Activated naive CD4-positive, alpha-beta T cell (primary cell): ENCODE measurements around the gene MVB12B.

Source experiments
- DNase-seq, 4 experiments: peaks; one replicate each; lab custom pipeline; 2025; lab: John Stamatoyannopoulos, UW

Gene MVB12B

DNA sequence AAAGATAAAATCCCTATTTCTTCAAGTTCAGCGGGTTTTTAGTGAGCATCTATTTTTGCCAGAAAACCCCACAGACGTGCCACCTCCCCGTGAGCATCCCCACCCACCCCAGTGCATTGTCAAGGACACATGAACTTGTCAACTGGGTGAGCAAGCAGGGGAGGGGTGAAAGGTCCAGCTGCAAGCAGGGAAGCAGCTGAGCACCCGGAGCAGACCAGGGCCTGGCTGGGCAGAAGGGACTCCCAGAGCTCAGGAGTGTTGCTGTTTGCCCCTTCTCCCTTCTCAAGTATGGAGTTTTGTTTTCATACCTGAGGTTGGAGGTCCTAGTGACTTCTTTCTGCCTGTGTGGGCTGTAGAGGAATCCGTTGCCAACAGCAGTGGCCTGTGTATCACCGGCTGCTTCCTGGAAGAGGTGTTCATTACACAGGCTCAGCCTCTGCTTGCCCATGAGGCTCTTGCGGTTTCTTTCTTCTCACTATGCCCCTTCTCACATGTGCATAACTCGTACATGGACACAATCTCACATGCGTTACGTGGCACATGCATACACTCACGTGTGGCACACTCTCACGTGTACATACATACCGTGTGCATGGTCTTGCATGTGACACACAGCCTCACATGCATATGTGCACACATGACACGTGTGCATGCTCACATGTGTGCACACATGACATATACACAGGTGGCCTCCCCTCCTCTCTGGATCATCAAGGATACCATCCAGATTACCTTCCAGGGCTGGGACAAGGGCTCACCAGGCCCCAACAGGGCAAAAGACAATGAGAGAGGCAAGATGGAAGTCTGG lies 126.7 kb downstream of the MVB12B start:
- no peak for DNase-seq

- no peak for DNase-seq
Observed at GRCh38 chr9:126454215-126454614, 127.6 kb downstream of the MVB12B start.

DNA sequence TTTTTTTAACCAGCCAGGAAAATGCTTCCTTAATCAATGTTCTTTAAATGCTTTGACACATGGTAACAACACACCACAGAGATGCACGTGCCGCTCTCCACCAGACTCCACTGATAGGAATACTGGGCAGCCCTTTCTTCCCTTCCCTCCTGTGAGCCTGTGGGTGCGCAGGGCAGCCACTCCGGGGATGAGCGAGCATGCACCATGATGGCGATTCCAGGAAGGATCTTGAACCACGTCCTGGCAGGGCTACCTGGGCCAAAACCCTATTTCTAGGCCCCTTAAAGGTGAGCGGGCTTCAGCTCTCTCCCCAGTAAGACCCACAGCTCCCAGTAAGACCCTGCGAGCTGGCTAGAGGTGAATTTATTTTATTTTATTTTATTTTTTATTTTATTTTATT lies 128.2 kb downstream of the MVB12B start:
- no peak for DNase-seq

- no peak for DNase-seq
Observed at GRCh38 chr9:126456441-126457174, 130.0 kb downstream of the MVB12B start.

DNA sequence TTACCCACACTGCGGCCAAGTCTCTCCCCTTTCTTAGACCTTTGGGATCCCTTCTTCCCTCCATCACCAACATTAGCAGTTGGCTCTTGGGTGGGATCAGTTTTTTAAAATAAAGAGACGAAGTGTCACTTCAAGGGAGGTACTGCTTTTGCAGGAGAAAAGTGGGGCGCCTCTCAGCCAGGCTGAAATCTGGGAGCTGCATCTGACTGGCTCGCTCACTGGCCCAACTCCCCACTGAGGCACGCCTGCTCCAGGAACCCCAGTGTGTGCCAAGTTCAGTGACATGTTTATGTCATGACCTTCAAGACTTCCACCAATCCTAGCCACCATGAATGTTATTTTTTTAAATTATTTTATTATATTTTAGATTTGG lies 130.5 kb downstream of the MVB12B start:
- no peak for DNase-seq

DNA sequence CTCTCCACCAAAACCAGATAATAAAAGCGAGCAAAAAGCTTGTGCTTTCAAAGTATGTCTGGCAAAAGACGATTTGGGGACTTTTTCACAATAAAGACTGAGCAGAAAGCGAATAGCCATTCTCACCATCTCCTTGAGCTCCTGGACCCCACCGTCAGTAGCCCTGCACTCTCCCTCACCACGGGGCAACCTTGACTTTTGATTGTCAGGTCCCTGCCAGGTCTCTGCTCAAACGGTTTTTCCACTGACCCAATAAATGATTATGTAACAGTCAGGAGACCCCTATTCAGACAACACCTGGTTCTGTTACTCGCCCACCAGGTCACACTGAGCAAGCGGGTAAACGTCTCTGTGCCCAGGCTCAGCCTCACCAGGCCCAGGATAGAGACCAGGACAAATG lies 131.3 kb downstream of the MVB12B start:
- no peak for DNase-seq

GRCh38 chr9:126459126-126459525 lies 132.5 kb downstream of the MVB12B start:
- DNase-seq: no peak

GRCh38 chr9:126459546-126459945 lies 132.9 kb downstream of the MVB12B start:
- no peak for DNase-seq

DNA sequence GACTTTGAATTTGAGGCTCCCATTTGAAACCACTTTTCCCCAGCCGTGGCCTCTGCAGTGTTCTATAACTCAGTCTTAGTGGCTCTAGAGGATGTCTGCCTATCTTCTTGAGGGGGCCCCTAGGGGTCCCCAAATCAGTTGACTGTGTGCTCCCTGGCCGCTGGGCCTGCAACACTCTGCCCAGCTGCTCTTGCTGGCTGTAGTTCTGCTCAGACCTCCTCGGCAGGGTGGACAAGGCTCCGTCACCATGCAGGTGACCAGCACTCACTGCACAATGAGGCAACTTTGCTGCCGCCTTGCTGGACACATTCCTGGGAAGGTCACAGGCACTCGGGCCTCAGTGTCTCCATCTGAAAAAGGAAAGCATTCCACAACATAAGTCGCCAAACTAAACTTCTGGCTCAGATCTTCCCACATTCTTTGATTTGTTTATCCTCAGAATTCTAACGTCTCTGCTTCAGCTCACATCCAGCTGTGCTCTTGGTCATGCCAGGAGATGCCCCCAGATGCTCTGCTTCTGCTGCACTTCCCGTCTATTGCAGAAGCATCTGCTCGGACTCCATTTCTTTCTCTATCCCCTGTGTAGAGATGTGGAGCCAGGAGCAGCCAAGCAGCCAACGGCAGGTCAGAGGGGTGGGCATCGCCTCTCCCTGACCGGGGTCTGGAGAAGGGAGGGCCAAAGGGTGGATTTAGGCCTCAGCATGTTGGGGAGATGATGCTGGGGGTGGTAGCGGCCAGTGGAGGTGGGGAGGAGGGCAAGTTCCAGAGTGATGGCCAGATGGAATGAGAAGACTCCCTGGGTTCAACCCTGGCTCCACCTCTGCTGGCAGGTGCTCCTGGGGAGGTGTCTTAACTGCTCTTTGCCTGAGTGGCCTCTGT lies 133.6 kb downstream of the MVB12B start:
- no peak for DNase-seq

GRCh38 chr9:126461029-126461428 lies 134.4 kb downstream of the MVB12B start:
- DNase-seq: no peak

GRCh38 chr9:126461608-126462007 lies 135.0 kb downstream of the MVB12B start:
- no peak for DNase-seq

DNA sequence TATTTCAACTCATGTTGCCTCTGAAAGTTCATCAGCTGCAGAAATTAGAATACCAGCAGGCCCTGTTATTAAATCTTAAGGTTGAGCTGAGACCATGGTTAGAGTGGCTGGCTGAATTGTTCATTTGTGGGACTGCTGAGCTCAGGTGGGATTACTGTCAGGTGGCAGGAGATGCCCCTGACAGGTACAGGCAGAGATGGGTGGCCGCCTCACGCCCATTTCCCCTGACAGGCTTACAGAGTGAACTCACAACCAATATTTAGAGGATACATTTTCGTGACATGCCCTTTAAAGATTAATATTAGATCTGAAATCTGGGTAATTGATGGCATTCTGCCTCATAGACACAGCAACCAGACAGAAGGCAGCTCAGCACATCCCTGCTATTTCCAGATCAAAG lies 136.0 kb downstream of the MVB12B start:
- DNase-seq: no peak

GRCh38 chr9:126463426-126463825 lies 136.8 kb downstream of the MVB12B start:
- no peak for DNase-seq

- DNase-seq: no peak
Observed at GRCh38 chr9:126464694-126465441, 138.2 kb downstream of the MVB12B start.

GRCh38 chr9:126465977-126466376 lies 139.3 kb downstream of the MVB12B start:
- no peak for DNase-seq

DNA sequence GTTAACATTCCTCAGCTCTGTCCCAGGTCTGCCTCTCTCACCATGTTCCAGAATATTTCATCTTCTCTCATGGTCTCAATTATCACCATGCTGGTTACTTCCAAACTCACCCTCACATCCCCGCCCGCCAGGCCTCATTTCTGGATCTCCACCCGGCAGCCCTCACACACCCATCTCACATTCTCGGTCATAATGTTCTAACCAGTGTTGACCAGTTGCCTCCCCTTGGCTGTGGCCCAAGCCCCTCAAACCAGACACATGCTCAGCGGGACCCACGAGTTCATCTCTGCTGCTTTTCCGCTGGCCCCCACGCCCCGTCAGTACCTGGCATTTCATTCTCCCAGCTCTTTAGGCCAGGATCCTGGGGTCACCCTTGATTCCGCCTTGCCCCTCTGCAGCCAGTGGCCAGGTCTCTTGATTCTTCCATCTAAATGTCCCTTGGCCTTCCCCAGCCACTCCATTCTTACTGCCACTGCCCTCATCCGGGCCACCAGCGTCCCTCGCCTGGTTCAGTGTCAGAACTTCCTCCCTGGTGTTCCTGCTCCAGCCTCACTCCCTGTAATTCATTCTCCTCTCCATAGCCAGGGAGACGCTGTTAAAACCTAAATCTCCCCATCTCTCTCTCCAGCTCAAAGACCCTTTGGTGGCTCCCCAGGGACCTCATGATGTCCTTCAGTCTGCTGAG lies 141.7 kb downstream of the MVB12B start:
- DNase-seq: no peak

- DNase-seq: no peak
Observed at GRCh38 chr9:126470241-126470993, 143.8 kb downstream of the MVB12B start.

DNA sequence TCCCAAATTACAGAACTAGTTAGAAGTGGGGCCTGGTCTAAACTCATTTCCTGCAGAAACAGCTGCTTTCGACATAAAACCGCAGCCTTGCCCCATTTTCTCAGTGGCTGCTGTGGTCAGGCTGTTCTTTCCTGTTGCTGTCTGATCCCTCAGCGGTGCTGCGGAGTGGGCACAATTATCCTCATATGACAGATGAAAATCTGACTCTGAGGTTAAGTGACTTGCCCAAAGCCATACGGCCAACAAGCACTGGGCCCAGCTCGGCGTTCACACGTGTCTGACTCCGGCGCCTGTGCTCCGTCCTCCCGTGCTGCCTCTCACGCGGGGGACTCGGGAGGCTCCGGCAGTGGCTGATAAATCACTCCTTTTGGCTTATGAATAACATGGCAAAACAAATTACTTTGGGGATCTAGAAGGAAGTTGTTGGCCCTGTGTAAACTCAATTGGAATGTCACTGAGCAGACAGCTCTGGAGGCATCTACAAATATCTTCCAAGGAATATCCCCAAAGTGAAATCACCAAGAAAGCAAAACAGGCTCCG lies 144.5 kb downstream of the MVB12B start:
- peak in 2 of 4 experiments; percentile 35 to 39 for DNase-seq

- DNase-seq: no peak
Observed at GRCh38 chr9:126472198-126472947, 145.7 kb downstream of the MVB12B start.

DNA sequence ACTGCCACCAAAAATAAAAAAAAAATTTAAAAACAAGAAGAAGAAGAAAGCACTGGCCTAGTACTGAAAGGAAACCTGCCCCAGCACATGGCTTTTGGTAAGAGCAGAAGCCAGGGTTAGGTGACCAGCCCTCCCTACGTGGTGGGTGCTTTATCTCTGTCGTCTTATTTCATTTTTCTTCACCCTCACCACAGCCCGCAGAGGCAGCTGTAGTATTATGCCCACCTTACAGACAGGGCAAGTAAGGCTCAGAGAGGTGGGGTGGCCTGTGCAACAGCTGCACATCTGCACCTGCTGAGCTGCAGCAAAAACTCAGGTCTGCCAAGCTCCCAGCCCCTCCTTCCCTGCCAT lies 146.3 kb downstream of the MVB12B start:
- no peak for DNase-seq
